ENCODE results near the gene TANGO2.
A peak's percentile ranks its signal among the peaks of the same experiment; 100 is the strongest.

The TANGO2 gene

DNA sequence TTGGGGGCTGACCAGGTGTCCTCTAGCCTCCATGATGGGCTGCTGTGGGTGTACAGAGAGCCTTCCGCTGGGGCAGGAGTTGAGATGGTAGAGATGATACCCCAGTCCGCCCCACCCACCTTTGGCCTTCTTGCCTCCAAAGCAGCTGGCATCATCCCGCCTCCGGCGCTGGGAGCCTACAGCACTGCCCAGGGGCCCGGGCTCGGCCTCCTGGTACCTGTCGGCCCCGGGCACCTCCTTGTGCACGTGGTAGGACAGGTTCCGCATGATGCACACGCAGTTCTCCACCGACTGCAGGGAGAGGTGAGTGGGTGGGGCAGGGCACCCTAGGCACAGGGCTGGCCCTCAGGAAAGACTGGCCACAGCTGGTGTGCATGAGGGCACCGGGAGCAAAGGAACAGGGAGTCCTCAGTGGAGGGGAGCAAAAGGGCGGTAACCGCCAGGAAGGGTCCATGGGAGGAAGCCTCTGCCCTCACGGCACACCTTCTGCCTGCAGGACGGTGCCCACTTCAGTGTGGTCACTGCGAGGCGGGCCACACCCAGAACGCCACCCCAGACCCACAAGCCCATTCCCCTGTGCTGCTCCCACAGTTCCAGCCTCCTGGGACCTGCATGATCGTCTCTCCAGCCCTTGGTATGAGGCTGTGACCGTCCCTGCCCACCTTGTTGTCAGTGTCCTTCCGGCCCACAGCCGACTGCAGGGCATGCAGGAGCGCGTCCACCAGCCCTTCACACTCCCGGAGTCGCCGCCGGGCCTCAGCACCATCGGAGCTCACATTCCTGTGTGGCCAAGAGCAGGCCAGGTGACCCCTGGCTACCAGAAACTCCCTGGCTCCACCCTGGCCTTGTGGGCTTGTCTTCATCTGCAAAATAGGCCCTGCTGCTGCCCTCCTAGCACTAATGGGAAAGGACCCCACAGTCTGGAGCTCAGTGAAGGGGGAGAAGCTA, 43.3 kb upstream of the TANGO2 start:
- no peak overlapping the region for H3K4me3 ChIP-seq
- H3K27ac ChIP-seq = no peak overlapping the region
- peaks cover 0 to 13% (median 6%) of the 10 kb centered on the region in 4 donors for H3K4me1 ChIP-seq
- intact Hi-C loops (cut with DNase I; ENCODE audit: low total_unique reads) = no loop called here
- TF ChIP-seq, protein P1, sequence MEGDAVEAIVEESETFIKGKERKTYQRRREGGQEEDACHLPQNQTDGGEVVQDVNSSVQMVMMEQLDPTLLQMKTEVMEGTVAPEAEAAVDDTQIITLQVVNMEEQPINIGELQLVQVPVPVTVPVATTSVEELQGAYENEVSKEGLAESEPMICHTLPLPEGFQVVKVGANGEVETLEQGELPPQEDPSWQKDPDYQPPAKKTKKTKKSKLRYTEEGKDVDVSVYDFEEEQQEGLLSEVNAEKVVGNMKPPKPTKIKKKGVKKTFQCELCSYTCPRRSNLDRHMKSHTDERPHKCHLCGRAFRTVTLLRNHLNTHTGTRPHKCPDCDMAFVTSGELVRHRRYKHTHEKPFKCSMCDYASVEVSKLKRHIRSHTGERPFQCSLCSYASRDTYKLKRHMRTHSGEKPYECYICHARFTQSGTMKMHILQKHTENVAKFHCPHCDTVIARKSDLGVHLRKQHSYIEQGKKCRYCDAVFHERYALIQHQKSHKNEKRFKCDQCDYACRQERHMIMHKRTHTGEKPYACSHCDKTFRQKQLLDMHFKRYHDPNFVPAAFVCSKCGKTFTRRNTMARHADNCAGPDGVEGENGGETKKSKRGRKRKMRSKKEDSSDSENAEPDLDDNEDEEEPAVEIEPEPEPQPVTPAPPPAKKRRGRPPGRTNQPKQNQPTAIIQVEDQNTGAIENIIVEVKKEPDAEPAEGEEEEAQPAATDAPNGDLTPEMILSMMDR (IDR thresholded peaks at IDR 0.05) = no peak
- no peak for DNase-seq
- no peaks in the 10 kb centered on the region for H3K9me3 ChIP-seq
- no peaks in the 10 kb centered on the region for H3K27me3 ChIP-seq
- H3K36me3 ChIP-seq = peaks cover 15 to 83% (median 73%) of the 10 kb centered on the region in 3 donors

DNA sequence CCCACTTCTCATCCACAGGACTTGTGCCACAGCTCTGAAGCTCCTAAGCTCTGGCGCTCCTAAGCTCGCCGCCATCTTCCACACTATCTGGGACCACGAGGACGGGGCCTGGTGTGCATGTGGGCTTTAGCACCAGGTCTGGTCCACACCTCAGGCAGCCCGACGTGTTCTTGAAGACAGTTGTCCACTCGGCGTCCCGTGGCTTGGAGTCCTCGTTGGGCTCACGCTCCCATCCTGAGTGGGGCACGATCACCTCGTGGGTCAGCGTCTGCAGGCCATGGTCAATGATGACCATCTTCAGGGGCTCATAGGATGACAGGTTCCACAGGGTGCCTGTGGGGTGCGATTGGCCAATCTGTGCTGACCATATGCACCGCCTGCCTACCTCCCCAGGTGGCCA, 42.2 kb upstream of the TANGO2 start:
- no peak for DNase-seq
- peaks cover 6 to 71% (median 62%) of the 10 kb centered on the region in 3 donors for H3K36me3 ChIP-seq
- no peak overlapping the region for H3K27ac ChIP-seq
- H3K4me3 ChIP-seq = no peak overlapping the region
- H3K27me3 ChIP-seq = no peaks in the 10 kb centered on the region
- peaks cover 0 to 25% (median 17%) of the 10 kb centered on the region in 4 donors for H3K4me1 ChIP-seq
- intact Hi-C loops (cut with DNase I; ENCODE audit: low total_unique reads) = no loop called here
- no peaks in the 10 kb centered on the region for H3K9me3 ChIP-seq
- TF ChIP-seq, protein P1 (IDR thresholded peaks at IDR 0.05) = no peak

DNA sequence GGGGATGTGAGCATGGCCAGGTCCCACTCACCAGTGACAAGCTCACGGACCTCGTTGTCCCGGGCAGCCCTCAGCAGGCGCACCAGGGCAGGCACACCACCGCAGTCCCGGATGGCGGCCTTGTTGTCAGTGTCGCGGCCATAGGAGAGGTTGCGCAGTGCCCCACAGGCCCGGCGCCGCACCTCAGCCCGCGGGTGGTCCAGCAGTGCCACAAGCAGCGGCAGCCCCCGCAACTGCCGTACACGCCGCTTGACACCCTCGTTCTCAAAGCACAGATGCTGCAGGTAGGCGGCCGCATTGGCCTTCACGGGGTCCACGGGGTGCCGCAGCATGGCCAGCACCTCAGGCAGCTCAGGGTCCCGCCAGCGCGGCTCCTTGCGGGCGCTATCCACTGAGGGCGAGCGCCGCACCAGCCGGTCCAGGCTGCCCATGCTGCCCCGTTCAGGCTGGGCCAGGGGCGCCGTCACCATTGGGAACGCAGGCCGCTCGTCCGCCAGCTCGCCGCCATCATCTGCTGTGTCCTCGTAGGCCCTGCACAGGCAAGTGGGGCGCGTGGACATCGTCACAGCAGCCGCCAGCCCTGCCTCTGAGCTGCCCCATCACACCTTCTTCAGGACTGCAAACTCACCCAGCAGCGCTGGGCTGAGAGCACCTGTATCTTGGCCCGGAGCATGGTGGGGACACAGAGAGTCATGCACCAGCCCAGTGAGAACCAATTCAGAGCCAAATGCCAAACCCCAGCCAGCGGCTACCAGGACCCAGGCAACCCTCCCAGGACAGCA, 41.0 kb upstream of the TANGO2 start:
- H3K4me1 ChIP-seq = peaks cover 0 to 32% (median 25%) of the 10 kb centered on the region in 4 donors
- no peaks in the 10 kb centered on the region for H3K27me3 ChIP-seq
- TF ChIP-seq, protein P1 (IDR thresholded peaks at IDR 0.05) = no peak
- no peak overlapping the region for H3K4me3 ChIP-seq
- DNase-seq = no peak
- intact Hi-C loops (cut with DNase I; ENCODE audit: low total_unique reads) = no loop called here
- peaks cover 6 to 61% (median 56%) of the 10 kb centered on the region in 3 donors for H3K36me3 ChIP-seq
- no peak overlapping the region for H3K27ac ChIP-seq
- no peaks in the 10 kb centered on the region for H3K9me3 ChIP-seq

DNA sequence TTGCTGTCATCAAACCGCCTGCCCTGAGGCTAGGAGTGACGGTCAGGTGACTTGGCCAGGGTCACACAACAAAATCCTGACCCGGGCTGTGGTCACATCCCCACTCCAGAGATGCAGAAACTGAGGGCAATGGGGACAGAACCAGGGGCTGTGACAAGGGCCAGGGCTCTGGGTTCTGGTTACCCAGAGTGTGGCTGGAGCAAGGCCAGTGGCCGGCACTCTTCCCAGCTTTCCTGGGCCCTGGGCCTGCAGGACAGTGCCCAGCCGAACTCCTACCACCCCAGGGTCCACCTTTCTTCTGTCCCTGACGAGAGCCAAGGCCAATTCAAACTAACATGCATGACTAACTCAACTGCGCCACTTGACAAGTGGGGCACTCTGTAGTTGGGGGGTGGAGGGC, 40.1 kb upstream of the TANGO2 start:
- TF ChIP-seq, protein P1 (IDR thresholded peaks at IDR 0.05) = no peak
- H3K36me3 ChIP-seq = peaks cover 6 to 56% (median 55%) of the 10 kb centered on the region in 3 donors
- no peak overlapping the region for H3K27ac ChIP-seq
- intact Hi-C loops (cut with DNase I; ENCODE audit: low total_unique reads) = no loop called here
- peaks cover 2 to 39% (median 33%) of the 10 kb centered on the region in 4 donors for H3K4me1 ChIP-seq
- no peaks in the 10 kb centered on the region for H3K27me3 ChIP-seq
- DNase-seq = no peak
- H3K9me3 ChIP-seq = no peaks in the 10 kb centered on the region
- H3K4me3 ChIP-seq = no peak overlapping the region

DNA sequence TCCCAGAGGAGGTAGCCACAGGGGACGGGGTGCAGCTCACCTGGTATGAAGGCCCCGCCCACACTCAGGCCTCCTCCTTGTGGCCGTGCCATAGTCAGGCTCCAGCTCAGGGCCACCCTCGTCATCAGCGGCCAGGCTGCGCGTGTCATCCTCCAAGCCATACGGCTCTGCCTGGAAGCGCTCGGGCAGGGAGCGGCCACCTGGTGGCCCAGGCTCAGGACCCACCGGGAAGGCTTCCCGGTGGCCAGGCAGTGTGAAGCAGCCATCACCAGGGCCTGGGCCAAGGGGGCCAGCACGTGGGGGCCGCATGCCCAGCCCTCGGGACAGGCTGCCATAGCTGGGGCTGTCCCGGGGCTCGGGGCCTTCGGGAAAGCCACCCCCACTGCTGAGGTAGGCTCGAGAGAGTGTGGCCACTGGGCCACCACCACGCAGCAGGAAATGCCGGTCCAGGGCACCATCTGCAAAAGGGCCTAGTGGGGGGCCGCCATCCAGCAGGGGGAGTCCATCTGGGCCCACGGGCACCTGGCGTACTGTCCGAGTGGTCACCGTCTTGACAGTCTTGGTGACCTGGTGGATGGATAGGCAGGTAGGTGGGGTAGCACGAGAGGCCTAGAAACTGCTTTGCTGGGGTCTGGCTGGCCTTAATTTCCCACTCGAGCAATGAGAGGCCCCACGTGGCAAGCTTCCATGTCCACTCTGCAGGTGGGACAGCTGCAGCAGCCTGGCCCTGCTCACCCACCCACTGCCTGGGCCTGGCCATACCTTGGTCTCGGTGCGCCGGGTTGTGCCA, 39.5 kb upstream of the TANGO2 start:
- H3K4me1 ChIP-seq = peaks cover 8 to 45% (median 38%) of the 10 kb centered on the region in 4 donors
- TF ChIP-seq, protein P1 (IDR thresholded peaks at IDR 0.05) = no peak
- DNase-seq = peak in 1 of 2 donors; percentile 64
- H3K27me3 ChIP-seq = no peaks in the 10 kb centered on the region
- peaks cover 6 to 55% (median 55%) of the 10 kb centered on the region in 3 donors for H3K36me3 ChIP-seq
- no peaks in the 10 kb centered on the region for H3K9me3 ChIP-seq
- intact Hi-C loops (cut with DNase I; ENCODE audit: low total_unique reads) = no loop called here
- H3K27ac ChIP-seq = peak overlapping the region in 1 of 2 donors; percentile 97
- H3K4me3 ChIP-seq = no peak overlapping the region
